NB4 (cell line): ENCODE results near the gene GAA.

Experiments
- CTCF ChIP-seq: IDR thresholded peaks from one replicate; pipeline ENCODE4 v1.5.1; 2012; ENCODE audit warnings: low read depth, low read length
- POLR2A ChIP-seq: IDR thresholded peaks from 2 replicates; pipeline ENCODE4 v1.6.1; 2011; ENCODE audit warnings: mild to moderate bottlenecking; ENCODE audit not compliant: insufficient read length; ENCODE audit errors: extremely low read depth
- TF ChIP-seq, protein P1 (sequence below): IDR thresholded peaks from 2 replicates; pipeline ENCODE4 v1.6.1; 2011; ENCODE audit warnings: low read depth, low read length

GRCh38 chr17:80104321-80104955, 3.1 kb downstream of the GAA start:
- TF ChIP-seq POLR2A (no peak), CTCF (no peak)
- TF ChIP-seq, protein P1, sequence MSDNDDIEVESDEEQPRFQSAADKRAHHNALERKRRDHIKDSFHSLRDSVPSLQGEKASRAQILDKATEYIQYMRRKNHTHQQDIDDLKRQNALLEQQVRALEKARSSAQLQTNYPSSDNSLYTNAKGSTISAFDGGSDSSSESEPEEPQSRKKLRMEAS, result no peak
